Stimulated activated CD8-positive, alpha-beta memory T cell treated with anti-CD3 and anti-CD28 coated beads, Interleukin-12 subunit alpha, Interleukin-12 subunit beta, amount 100 ng/mL, for 24 hours (primary cell): ENCODE results near the gene OCIAD1.
"Not testable (repeated sequence)": the region's sequence is repeated elsewhere in the genome, so short reads cannot be mapped to it uniquely, and the experiment has no call there.

ENCODE experiments used
- DNase-seq: peaks from one replicate; pipeline ENCODE4 v3.0.0-alpha.2; 2020; ENCODE audit errors: extremely low read depth

The OCIAD1 gene

DNA sequence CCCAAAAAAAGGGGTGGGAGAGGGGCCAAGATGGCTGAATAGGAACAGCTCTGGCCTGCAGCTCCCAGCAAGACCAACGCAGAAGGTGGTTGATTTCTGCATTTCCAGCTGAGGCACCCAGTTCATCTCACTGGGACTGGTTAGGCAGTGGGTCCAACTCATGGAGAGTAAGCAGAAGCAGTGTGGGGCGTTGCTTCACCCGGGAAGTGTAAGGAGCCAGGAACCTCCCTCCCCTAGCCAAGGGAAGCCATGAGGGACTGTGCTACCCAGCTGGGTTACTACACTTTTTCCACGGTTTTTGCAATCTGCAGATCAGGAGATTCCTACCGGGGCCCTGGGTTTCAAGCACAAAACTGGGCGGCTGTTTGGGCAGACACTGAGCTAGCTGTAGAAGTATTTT lies 13.9 kb upstream of the OCIAD1 start:
- no peak for DNase-seq

DNA sequence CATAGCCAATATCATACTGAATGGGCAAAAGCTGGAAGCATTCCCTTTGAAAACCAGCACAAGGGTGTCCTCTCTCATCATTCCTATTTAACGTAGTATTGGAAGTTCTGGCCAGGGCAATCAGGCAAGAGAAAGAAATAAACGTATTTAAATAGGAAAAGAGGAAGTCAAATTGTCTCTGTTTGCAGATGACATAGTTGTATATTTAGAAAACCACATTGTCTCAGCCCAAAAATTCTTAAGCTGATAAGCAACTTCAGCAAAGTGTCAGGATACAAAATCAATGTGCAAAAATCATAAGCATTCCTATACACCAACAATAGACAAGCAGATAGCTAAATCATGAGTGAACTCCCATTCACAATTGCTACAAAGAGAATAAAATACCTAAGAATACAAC lies 9.5 kb upstream of the OCIAD1 start:
- not testable (repeated sequence) for DNase-seq

DNA sequence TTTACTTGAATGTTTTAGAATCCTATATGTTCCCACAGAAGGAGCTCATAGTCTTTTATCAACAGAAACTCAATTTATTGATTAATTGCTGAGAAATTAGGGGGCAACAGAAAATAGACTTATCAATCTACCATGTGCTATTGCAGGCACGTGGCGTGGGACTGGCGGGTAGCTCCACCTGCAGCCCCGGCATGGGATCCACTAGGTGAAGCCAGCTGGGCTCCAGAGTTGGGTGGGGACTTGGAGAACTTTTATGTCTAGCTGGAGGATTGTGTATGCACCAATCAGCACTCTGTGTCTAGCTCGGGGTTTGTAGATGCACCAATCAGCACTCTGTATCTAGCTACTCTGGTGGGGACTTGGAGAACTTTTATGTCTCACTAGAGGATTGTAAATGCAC lies 3.3 kb upstream of the OCIAD1 start:
- no peak for DNase-seq

DNA sequence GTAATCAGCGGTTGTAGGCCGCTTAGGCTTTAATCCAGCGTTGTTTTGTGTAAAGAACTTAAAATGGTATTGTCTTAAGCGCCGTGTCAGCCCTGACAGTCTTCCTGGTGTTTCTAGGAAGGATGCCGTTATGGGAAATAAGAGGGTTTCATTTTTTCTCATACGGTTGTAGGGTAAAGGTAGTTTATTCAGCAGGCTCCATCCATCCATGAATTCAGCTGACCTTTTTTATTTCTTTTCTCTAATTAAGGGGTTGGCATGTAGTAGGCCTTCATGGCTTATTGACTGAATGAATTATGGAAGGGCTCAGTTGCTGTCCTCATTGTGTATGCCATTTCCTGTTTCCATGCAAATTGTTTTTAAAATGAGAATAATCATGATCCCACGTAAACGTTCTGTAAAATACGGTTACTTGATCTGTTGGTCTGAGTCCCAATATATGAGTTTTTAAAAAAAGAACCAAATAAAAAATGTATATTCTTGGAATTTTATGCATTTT lies 693 bp downstream of the OCIAD1 start:
- DNase-seq: no peak

DNA sequence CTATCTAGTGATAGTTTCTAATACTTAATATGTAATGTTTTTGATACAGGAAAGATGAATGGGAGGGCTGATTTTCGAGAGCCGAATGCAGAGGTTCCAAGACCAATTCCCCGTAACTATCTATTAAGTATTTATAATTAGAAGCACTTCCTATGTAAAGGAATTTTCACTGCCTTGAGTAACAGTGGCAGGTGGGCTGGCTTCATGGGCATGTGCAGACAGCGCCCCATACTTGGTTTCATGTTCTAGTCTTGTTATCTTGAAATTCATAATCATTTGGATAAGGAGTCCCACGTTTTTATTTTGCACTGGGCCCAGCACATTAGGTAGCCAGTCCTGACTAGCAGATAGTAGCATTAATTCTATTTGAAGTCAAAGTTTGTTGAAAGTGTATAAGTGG lies 1.7 kb downstream of the OCIAD1 start:
- DNase-seq: no peak

DNA sequence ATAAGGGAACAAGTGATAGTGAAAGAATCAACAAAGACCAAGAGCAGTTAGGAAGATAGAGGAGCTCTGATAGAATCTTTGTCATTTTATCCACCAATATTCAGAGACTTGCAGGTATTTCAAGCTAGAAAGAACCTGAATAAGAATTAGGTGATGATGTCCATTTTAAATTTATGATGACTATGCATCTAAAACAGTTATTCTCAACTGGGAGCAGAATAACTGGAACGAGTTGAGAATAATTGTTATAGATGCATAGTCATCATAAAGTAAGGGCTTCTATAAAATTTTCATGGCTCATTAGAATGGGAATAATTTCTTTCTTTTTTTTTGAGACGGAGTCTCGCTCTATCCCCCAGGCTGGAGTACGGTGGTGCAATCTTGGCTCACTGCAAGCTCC lies 5.8 kb downstream of the OCIAD1 start:
- DNase-seq: no peak

DNA sequence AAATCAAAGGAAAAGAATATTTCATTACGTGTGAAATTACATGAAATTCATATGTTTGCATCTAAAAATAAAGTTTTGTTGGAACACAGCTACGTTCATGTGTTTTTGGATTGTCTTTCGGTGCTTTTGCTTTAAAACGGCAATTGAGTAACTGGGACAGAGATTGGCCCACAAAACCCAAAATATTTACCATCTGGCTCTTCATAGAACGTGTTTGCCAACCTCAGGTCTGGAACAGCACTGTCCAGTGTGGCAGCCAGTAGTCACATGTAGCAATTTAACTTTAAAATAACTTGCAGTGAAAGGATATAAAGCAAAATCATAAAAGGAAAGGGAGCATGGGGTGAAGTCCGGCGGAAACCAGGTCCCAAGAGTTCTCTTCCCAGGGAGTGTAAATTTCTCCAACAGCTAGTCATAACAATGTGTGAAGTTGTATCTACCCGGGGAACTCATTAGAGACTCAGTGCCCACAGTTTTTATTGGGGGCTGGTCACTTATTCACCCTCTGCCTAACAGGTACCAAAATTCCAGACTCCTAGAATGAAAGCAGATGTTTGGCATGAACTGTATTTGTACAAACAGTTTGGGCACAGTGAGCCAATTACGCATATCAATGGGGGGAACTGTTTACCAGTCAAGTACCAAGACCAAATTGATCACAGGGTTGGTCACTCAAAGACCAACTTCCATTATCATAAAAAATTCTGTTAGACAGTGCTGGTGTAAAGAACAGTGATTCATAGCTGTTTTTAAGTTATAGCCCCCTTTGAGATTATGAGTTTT lies 10.3 kb downstream of the OCIAD1 start:
- DNase-seq: no peak

DNA sequence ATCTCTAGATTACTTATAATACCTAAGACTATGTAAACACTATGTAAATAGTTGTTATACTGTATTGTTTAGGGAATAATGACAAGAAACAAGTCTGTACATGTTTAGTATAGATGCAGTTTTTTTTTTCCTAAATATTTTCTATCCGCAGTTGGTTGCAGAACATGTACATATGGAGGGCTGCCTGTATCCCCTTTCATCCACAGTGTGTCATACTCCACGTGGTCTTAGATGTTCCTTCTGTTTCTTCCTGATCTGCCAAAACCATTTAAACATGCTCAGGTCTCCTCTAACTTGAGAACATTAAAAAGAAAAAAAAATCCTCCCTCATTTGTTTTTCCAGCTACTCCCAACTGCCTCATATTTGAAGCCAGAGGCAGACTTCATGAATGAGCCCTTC lies 14.0 kb downstream of the OCIAD1 start:
- no peak for DNase-seq

DNA sequence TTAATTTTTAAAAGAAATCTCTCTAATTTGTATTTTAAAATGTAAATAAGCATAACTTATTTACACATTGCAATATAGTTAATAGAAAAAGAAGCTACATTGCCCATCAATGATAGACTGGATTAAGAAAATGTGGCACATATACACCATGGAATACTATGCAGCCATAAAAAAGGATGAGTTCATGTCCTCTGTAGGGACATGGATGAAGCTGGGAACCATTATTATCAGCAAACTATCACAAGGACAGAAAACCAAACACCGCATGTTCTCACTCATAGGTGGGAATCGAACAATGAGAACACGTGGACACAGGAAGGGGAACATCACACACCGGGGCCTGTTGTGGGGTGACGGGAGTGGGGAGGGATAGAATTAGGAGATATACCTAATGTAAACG lies 17.9 kb downstream of the OCIAD1 start:
- DNase-seq: not testable (repeated sequence)

DNA sequence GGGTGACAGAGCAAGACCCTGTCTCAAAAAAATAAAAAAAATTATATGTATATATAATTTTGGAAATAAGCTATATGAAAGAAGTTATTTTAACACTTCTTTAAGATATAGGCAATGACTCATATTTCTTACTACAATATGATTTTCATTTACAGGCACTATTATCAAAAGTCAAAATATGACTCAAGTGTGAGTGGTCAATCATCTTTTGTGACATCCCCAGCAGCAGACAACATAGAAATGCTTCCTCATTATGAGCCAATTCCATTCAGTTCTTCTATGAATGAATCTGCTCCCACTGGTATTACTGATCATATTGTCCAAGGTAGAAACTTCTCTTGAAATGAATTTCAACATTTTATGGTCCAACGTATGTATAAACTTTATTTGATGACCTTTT lies 20.8 kb downstream of the OCIAD1 start:
- no peak for DNase-seq

DNA sequence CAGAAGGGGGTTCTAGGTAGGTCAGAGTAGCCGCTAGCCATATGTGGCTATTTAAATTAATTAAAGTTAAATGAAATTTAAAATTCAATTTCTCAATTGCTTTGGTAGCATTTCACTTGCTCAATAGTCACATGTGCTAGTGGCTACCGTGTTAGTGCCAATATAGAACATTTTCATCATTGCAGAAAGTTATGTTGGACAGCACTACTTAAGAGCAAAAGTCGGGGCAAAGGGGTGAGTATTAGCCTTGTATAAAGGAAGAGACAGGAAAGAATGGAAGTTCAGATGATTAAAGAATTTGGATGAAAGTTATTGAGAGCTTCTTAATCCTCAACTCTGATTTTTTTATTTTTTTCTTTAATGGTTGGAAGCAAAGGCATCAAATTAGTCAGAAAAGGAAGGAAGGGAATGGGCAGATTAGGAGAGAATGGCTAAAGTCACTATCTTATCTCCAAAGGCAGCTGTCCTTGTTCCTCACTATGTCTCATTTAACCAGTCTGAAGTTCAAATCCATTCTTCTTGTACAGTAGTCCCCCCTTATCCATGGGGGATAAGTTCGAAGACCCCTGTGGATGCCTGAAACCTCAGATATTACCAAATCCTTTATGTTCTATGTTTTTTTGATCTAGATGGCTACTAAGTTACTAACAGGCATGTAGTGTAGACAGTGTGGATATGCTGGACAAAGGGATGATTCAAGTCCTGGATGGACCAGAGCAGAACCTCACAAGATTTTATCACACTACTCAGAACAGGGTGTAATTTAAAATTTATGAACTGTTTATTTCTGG lies 22.9 kb downstream of the OCIAD1 start:
- no peak for DNase-seq

DNA sequence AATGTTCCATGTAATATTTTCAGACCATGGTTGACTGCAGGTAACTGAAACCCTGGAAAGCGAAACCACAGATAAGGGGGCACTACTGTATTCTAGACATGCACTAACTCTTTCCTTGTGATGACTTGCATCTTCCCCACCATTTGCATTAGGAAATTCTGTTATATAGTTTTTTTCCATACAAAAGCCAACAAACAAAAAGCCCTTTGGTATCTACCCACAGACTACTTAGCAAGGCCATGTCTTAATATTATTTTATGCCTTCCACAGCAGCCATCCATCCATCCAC lies 23.5 kb downstream of the OCIAD1 start:
- DNase-seq: no peak

DNA sequence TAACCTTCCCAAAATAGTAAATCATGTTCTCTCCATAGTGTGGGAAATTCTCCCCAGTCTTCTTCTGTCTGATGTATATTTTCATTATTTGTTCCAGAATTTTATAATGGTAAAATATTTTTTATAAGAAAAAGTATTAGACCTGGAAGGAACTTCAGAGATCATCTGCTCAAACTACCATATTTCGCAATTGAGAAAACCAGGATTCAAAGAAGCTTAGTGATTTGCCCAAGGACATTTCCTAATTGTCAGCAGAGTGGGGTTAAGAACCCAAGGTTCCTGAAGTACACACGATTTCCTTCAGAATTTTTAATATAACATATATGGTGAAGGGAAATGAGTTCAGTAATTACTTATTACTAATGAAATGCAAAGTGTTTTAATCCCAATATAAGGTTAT lies 24.1 kb downstream of the OCIAD1 start:
- DNase-seq: no peak

DNA sequence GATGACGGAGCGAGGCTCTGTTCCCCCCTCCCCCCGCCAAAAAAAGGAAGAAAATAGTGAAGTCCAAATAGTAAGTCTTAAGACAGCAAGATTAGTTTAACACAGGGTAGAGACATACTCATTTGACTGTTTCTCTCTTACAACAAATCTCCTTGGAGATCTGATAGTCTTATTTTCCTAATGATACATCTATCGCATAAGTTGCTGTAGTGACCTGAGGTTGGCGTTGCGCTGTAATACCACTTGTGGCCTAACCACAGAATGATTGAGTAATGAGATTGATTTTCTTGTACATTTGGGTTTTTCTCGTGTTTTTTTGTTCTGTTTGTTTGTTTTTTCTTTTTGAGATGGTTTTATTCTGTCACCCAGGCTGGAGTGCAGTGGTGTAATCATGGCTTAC lies 27.2 kb downstream of the OCIAD1 start:
- DNase-seq: no peak

DNA sequence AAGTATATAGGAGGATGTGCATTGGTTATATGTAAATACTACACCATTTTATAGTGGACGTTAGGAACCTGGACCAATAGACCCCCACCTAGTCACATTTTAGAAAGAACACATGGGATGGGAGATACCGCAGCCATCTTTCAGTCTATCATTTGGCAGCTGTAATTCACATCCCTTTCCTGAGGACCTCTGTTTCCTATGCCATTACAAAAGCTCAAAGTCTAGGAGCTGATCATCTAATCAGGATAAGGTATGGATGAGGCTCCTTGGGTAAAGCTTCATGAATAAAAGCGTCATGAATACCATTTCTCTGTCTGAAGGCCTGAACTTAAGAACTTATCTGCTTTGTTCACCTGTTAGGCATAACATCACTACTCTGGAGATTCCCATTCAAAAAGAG lies 31.1 kb downstream of the OCIAD1 start:
- no peak for DNase-seq

DNA sequence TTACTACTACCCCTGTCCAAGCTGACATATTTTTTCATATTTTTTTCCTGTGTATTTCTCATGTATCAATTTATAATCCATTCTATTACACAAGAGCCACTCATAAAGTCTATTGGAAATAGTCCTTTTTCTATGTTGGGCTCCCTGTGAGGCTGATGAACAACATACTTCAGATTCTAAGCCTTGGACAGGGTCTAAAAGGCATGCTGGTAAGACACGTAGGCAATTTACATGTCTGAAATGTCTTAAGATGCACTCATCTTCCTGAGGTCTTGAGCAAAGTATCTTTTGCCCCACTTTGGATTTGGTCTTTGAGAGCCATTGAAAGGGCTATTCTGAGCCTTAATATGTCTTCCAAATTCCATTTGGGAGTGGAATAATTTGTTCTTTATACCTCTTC lies 31.8 kb downstream of the OCIAD1 start:
- DNase-seq: no peak

DNA sequence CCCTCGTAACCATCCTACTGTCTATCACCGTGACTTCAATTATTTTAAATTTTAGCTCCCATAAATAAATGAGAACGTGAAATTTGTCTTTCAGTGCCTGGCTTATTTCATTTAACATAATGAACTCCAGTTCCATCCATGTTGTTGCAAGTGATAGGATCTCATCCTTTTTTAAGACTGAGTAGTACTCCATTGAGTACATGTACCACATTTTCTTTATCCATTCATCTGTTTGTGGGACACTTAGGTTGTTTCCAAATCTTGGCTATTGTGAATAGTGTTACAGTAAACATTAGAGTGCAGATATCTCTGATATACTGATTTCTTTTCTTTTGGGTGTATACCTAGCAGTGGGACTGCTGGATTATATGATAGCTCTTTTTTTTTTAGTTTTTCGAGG lies 32.8 kb downstream of the OCIAD1 start:
- no peak for DNase-seq

DNA sequence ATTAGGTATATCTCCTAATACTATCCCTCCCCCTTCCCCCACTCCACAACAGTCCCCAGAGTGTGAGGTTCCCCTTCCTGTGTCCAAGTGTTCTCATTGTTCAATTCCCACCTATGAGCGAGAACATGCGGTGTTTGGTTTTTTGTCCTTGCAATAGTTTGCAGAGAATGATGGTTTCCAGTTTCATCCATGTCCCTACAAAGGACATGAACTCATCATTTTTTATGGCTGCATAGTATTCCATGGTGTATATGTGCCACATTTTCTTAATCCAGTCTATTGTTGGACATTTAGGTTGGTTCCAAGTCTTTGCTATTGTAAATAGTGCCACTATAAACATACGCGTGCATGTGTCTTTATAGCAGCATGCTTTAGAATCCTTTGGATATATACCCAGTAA lies 33.8 kb downstream of the OCIAD1 start:
- not testable (repeated sequence) for DNase-seq

DNA sequence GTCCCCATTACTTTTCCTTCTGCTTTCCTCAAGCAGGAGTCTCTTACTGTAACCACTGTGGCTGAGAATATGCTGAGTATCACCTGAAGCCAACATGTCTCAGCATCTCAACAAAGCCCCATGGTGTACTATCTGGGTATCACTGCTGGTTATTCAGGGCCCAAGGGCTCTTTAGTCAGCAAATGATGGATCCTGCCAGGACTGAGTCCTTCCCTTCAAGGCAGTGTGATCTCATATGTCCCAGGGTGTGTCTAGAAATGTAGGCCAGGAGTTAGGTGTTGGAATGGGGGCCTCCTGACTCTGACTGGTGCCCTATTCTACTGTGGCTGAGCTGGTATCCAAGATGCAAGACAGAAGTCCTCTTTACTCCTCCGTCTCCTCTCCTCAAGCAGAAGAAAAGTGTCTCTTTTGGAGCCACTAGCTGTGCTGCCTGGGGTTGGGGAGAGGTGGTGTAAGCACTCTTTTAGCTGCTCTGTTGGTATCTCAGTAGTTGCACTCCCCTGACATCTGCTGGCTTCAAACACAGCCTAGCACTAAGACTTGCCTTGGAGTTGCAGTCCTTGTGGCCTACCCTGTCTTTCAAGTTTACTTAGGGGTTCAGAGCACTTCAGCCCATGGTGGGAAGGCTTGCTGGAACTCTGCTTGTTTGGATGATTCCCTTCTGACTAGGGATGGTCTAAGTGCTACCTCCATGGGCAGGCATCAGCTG lies 47.1 kb downstream of the OCIAD1 start:
- no peak for DNase-seq

DNA sequence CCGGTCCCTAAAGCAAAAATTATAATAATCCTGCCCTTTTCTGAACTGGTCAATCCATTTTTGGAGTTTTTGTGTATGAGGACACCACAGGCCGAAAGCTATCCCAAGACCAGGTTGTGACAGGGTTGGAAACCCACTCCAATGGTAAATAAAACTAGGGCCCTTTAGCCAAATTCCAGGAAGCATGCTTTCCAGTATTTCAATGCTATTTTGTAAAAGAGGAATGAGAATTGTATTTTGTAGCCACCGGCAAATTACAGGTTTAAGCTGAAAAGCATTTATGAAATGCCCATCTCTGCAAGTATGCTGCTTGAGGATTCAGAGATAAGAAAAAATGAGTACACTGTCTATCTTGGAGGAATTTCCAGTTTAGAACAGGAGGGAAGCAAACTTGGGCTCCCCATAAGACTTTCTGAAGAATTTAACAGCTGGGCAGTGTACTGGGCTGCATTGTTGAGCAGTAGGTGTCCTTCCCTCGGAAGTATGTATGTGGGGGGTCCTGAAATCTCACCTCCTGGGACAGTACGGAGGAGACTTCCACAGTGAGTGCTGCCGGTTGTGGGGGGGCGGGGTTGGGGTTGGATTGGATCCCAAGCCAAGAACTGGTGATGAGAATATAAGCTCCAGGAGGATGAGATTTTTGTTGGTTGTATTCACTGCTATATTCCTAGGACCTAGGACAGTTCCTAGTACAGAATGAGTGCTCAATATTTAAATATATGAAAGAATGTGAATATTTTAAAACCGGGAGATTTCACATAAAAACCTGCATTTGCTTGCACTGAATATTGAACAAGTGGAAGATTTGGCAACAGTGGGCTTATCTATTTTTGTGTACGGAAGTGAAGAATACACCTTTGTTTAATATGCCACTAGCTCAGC lies 48.9 kb downstream of the OCIAD1 start:
- no peak for DNase-seq

DNA sequence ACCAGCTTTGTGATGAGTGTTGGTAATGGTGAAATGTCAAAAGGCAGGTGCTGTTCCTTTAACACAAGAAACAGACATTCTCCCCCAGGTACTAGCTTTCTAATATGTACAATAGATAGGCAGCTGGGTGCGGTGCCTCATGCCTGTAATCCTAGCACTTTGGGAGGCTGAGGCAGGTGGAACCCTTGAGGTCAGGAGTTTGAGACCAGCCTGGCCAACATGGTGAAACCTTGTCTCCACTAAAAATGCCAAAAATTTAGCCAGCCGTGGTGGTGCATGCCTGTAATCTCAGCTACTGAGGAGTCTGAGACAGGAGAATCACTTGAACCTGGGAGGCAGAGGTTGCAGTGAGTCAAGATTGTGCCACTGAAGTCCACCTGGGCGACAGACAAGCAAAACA lies 50.8 kb downstream of the OCIAD1 start:
- not testable (repeated sequence) for DNase-seq

DNA sequence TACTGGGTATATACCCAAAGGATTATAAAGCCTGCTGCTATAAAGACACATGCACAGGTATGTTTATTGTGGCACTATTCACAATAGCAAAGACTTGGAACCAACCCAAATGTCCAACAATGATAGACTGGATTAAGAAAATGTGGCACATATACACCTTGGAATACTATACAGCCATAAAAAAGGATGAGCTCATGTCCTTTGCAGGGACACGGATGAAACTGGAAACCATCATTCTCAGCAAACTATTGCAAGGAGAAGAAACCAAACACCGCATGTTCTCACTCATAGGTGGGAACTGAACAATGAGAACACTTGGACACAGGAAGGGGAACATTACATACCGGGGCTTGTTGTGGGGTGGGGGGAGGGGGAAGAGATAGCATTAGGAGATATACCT lies 58.9 kb downstream of the OCIAD1 start:
- not testable (repeated sequence) for DNase-seq
